ENCODE measurements around the gene DMRTC2.

The DMRTC2 gene

DNA sequence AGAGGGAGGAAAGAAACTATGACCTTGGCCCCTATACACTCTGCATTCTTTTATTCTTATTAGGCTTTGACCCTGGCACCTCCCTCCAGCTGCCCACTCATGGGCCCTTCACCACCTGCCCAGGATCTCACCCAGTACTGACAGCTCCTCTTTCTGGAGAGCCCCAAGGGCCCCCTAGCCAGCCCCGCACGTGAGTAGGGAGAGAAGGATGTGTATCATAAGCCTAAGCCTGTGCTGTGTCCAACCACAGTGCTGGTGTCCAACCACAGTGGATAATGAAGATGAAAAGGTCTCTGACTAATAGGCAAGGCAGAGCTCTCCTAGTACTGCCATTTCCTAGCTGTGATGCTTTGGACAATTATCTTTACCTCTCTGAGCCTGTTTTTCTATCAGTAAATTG is 4.2 kb downstream of the DMRTC2 start:
- Histone ChIP-seq H3K9me3 (ENCODE audit: insufficient read depth, low read length, severe bottlenecking) (no peaks in the 10 kb centered on the region), H2AFZ (ENCODE audit: low read depth, low read length) (no peak overlapping the region), H3K9ac (ENCODE audit: low read depth, low read length) (no peak overlapping the region), H3K4me2 (ENCODE audit: insufficient read depth, low read length) (no peak overlapping the region), H3K79me2 (ENCODE audit: insufficient read depth, low read length) (no peaks in the 10 kb centered on the region), H3K27ac (ENCODE audit: low read length) (no peak overlapping the region), H3K4me3 (ENCODE audit: low read depth in 1 of 2, low read length in 2 of 2) (no peak overlapping the region), H4K20me1 (ENCODE audit: insufficient read depth, low read length) (no peaks in the 10 kb centered on the region), H3K27me3 (ENCODE audit: insufficient read depth, low read length, poor library complexity) (peaks cover 41% of the 10 kb centered on the region), H3K4me1 (ENCODE audit: insufficient read depth, low read length) (no peaks in the 10 kb centered on the region), H3K36me3 (ENCODE audit: insufficient read depth, low read length) (no peaks in the 10 kb centered on the region)
- ATAC-seq (ENCODE audit: insufficient read depth, low read depth) (no peak), DNase-seq (no peak)
- TF ChIP-seq EZH2 (IDR thresholded peaks at IDR 0.05; ENCODE audit: borderline replicate concordance, low read depth, low read length, severe bottlenecking) (no peak), CTCF (IDR thresholded peaks at IDR 0.05; ENCODE audit: borderline replicate concordance, extremely low read depth, low read length, poor library complexity, severe bottlenecking) (no peak)

DNA sequence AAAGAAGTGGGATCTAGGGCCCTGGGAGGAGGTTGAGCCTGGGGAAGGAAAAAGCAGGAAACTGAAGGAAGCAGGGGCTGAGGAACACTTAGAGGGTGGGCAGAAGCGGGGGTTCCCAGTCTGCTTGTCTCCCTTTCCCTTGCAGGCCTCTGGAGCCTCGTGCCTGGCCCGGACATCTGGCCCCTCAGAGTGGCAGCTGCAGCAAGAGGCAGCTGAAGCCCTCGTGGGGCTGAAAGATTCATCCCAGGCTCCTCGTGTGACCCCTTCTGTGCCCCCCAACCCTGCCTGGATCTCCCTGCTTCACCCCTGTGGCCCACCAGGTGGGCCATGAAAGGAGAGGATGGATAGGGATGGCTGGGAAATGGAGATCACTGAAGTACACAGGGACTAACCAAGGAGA is 5.5 kb downstream of the DMRTC2 start:
- no peak overlapping the region for H3K4me2 ChIP-seq (ENCODE audit: insufficient read depth, low read length)
- H4K20me1 ChIP-seq (ENCODE audit: insufficient read depth, low read length) = no peaks in the 10 kb centered on the region
- DNase-seq = no peak
- no peak overlapping the region for H3K4me3 ChIP-seq (ENCODE audit: low read depth in 1 of 2, low read length in 2 of 2)
- H3K9ac ChIP-seq (ENCODE audit: low read depth, low read length) = no peak overlapping the region
- no peaks in the 10 kb centered on the region for H3K36me3 ChIP-seq (ENCODE audit: insufficient read depth, low read length)
- H3K79me2 ChIP-seq (ENCODE audit: insufficient read depth, low read length) = no peaks in the 10 kb centered on the region
- H3K27ac ChIP-seq (ENCODE audit: low read length) = no peak overlapping the region
- no peak overlapping the region for H2AFZ ChIP-seq (ENCODE audit: low read depth, low read length)
- no peak for TF ChIP-seq EZH2 (IDR thresholded peaks at IDR 0.05; ENCODE audit: borderline replicate concordance, low read depth, low read length, severe bottlenecking)
- no peak for TF ChIP-seq CTCF (IDR thresholded peaks at IDR 0.05; ENCODE audit: borderline replicate concordance, extremely low read depth, low read length, poor library complexity, severe bottlenecking)
- ATAC-seq (ENCODE audit: insufficient read depth, low read depth) = no peak
- H3K4me1 ChIP-seq (ENCODE audit: insufficient read depth, low read length) = no peaks in the 10 kb centered on the region
- no peaks in the 10 kb centered on the region for H3K9me3 ChIP-seq (ENCODE audit: insufficient read depth, low read length, severe bottlenecking)
- peaks cover 47% of the 10 kb centered on the region for H3K27me3 ChIP-seq (ENCODE audit: insufficient read depth, low read length, poor library complexity)

DNA sequence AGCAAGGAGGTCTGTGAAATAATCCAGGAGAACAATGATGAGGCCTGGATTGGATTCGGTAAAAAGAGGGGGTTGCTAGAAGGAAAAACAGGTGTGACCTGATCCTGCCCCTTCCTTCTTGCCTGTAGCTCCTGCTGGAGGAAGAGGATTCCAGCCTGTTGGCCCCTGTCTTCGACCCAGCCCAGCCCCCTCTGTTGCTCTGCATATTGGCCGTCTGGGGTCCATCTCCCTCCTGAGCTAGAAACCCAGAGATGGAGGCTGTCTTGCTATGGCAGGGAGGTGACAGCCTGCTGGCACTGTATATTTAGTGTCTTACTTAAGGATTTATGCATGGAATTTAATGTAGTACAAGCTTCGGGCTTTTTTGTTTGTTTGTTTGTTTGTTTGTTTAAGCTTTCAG is 6.6 kb downstream of the DMRTC2 start:
- Histone ChIP-seq H3K4me3 (ENCODE audit: low read depth in 1 of 2, low read length in 2 of 2) (no peak overlapping the region), H3K27ac (ENCODE audit: low read length) (no peak overlapping the region), H4K20me1 (ENCODE audit: insufficient read depth, low read length) (no peaks in the 10 kb centered on the region), H3K4me2 (ENCODE audit: insufficient read depth, low read length) (no peak overlapping the region), H3K9ac (ENCODE audit: low read depth, low read length) (no peak overlapping the region), H3K27me3 (ENCODE audit: insufficient read depth, low read length, poor library complexity) (peaks cover 47% of the 10 kb centered on the region), H2AFZ (ENCODE audit: low read depth, low read length) (no peak overlapping the region), H3K79me2 (ENCODE audit: insufficient read depth, low read length) (no peaks in the 10 kb centered on the region), H3K9me3 (ENCODE audit: insufficient read depth, low read length, severe bottlenecking) (no peaks in the 10 kb centered on the region), H3K4me1 (ENCODE audit: insufficient read depth, low read length) (no peaks in the 10 kb centered on the region), H3K36me3 (ENCODE audit: insufficient read depth, low read length) (no peaks in the 10 kb centered on the region)
- DNase-seq = no peak
- TF ChIP-seq EZH2 (IDR thresholded peaks at IDR 0.05; ENCODE audit: borderline replicate concordance, low read depth, low read length, severe bottlenecking) (no peak), CTCF (IDR thresholded peaks at IDR 0.05; ENCODE audit: borderline replicate concordance, extremely low read depth, low read length, poor library complexity, severe bottlenecking) (no peak)
- ATAC-seq (ENCODE audit: insufficient read depth, low read depth) = no peak

- H3K4me3 ChIP-seq (ENCODE audit: low read depth in 1 of 2, low read length in 2 of 2) = no peak overlapping the region
- no peak for ATAC-seq (ENCODE audit: insufficient read depth, low read depth)
- H3K36me3 ChIP-seq (ENCODE audit: insufficient read depth, low read length) = no peaks in the 10 kb centered on the region
- H3K27ac ChIP-seq (ENCODE audit: low read length) = no peak overlapping the region
- H3K79me2 ChIP-seq (ENCODE audit: insufficient read depth, low read length) = no peaks in the 10 kb centered on the region
- H3K27me3 ChIP-seq (ENCODE audit: insufficient read depth, low read length, poor library complexity) = peaks cover 44% of the 10 kb centered on the region
- no peaks in the 10 kb centered on the region for H3K9me3 ChIP-seq (ENCODE audit: insufficient read depth, low read length, severe bottlenecking)
- no peak overlapping the region for H3K4me2 ChIP-seq (ENCODE audit: insufficient read depth, low read length)
- DNase-seq = no peak
- H4K20me1 ChIP-seq (ENCODE audit: insufficient read depth, low read length) = no peaks in the 10 kb centered on the region
- no peak overlapping the region for H3K9ac ChIP-seq (ENCODE audit: low read depth, low read length)
- no peaks in the 10 kb centered on the region for H3K4me1 ChIP-seq (ENCODE audit: insufficient read depth, low read length)
- no peak for TF ChIP-seq CTCF (IDR thresholded peaks at IDR 0.05; ENCODE audit: borderline replicate concordance, extremely low read depth, low read length, poor library complexity, severe bottlenecking)
- no peak for TF ChIP-seq EZH2 (IDR thresholded peaks at IDR 0.05; ENCODE audit: borderline replicate concordance, low read depth, low read length, severe bottlenecking)
- H2AFZ ChIP-seq (ENCODE audit: low read depth, low read length) = no peak overlapping the region
These were observed 8.5 kb downstream of the DMRTC2 start for GRCh38 chr19:41853344-41853743.
